SK-N-SH (cell line): Measurements from ENCODE around the gene CMYA5. TPM values are rescaled to one million over a fixed set of nuclear protein-coding genes. Genes with fewer than 3 reads are reported as not detected.

ENCODE experiments used
- CTCF ChIA-PET: fragments of 300-600, 350-600 bp; formaldehyde crosslinking; extraction: SDS; loops from one replicate; lab custom pipeline; 2021; lab: Yijun Ruan, JAX
- POLR2A ChIA-PET: fragments of 350-600 bp; sonication (Branson Sonifier 250); formaldehyde crosslinking; extraction: SDS; loops from one replicate; lab custom pipeline; 2020; ENCODE audit warnings: antibody characterized with exemption, inconsistent platforms; lab: Yijun Ruan, JAX
- DNase-seq: peaks from one replicate; pipeline ENCODE4 v3.0.0; 2012
- H2AFZ ChIP-seq: fragments of 200-600 bp; sonication (generic); 2 replicates; pipeline ENCODE4 v1.8.1; 2016; ENCODE audit warnings: antibody characterized with exemption, mild to moderate bottlenecking, low read depth
- H3F3A ChIP-seq: fragments of 200-600 bp; sonication (generic); replicated peaks from 2 replicates; pipeline ENCODE3; 2016; ENCODE audit warnings: antibody characterized with exemption, mild to moderate bottlenecking; ENCODE audit not compliant: insufficient read depth
- H3K27ac ChIP-seq, 2 experiments: fragments of 200-500 bp in 1 of 2; fragments of 200-600 bp in 1 of 2; sonication (Bioruptor generic) in 1 of 2; sonication (generic), shearing (Covaris generic) in 1 of 2; 2 replicates each; pipeline versions ENCODE4 v1.5.1 to v1.6.1; 2014 to 2016; ENCODE audit warnings: low read depth in 2 of 2, inconsistent platforms in 1 of 2, low read length in 1 of 2, mild to moderate bottlenecking in 1 of 2, mixed read lengths in 1 of 2
- H3K27me3 ChIP-seq: fragments of 200-600 bp; sonication (generic), shearing (Covaris generic); 2 replicates; pipeline ENCODE4 v1.6.1; 2016; ENCODE audit warnings: mixed run types; ENCODE audit not compliant: insufficient read depth
- H3K36me3 ChIP-seq, 2 experiments: fragments of 200-500 bp in 1 of 2; fragments of 200-600 bp in 1 of 2; sonication (Bioruptor generic) in 1 of 2; sonication (generic) in 1 of 2; replicated peaks in 1 of 2; 2 replicates each; pipeline versions ENCODE3 to v1.5.1; 2014 to 2016; ENCODE audit warnings: low read length in 1 of 2, mild to moderate bottlenecking in 1 of 2; ENCODE audit not compliant: insufficient read depth in 2 of 2, control insufficient read depth in 1 of 2
- H3K4me1 ChIP-seq, 2 experiments: fragments of 200-500 bp in 1 of 2; fragments of 200-600 bp in 1 of 2; sonication (Bioruptor generic) in 1 of 2; sonication (generic), shearing (Covaris generic) in 1 of 2; 2 replicates each; pipeline versions ENCODE4 v1.5.1 to v1.6.1; 2014 to 2016; ENCODE audit warnings: low read depth in 1 of 2, low read length in 1 of 2, mixed run types in 1 of 2; ENCODE audit not compliant: insufficient read depth in 2 of 2, control insufficient read depth in 1 of 2
- H3K4me2 ChIP-seq: fragments of 200-600 bp; sonication (generic), shearing (Covaris generic); 2 replicates; pipeline ENCODE4 v1.6.1; 2017; ENCODE audit warnings: mixed run types
- H3K4me3 ChIP-seq, 2 experiments: fragments of 200-500 bp in 1 of 2; fragments of 200-600 bp in 1 of 2; sonication (Bioruptor generic) in 1 of 2; sonication (generic), shearing (Covaris generic) in 1 of 2; 2 replicates each; pipeline versions ENCODE4 v1.5.1 to v1.8.1; 2014 to 2016; ENCODE audit warnings: low read depth in 2 of 2, inconsistent platforms in 1 of 2, low read length in 1 of 2, mild to moderate bottlenecking in 1 of 2, mixed read lengths in 1 of 2, moderate library complexity in 1 of 2
- H3K79me2 ChIP-seq: fragments of 200-600 bp; sonication (generic); 2 replicates; pipeline ENCODE4 v1.8.1; 2017; ENCODE audit warnings: mild to moderate bottlenecking; ENCODE audit not compliant: insufficient read depth
- H3K9ac ChIP-seq: fragments of 200-600 bp; sonication (generic); 2 replicates; pipeline ENCODE4 v1.6.1; 2017; ENCODE audit warnings: mixed run types
- H3K9me2 ChIP-seq: fragments of 200-600 bp; sonication (generic); 2 replicates; pipeline ENCODE4 v1.6.1; 2017; ENCODE audit warnings: mixed run types
- H3K9me3 ChIP-seq: fragments of 200-600 bp; sonication (generic); 2 replicates; pipeline ENCODE4 v1.6.1; 2017; ENCODE audit warnings: mixed run types, mild to moderate bottlenecking, moderate library complexity
- H4K20me1 ChIP-seq: fragments of 200-600 bp; sonication (generic); 2 replicates; pipeline ENCODE4 v1.6.1; 2017; ENCODE audit warnings: mild to moderate bottlenecking, mixed run types; ENCODE audit not compliant: insufficient read depth
- CHD2 ChIP-seq: fragments of 150-350 bp; IDR thresholded peaks from 2 replicates; pipeline ENCODE4 v1.6.1; 2018; ENCODE audit warnings: low read length; ENCODE audit not compliant: partially characterized antibody
- ELF1 ChIP-seq: IDR thresholded peaks from 2 replicates; pipeline ENCODE4 v1.4.0; 2012
- FOSL2 ChIP-seq: IDR thresholded peaks from 2 replicates; pipeline ENCODE4 v1.4.0; 2012; ENCODE audit warnings: low read depth, mild to moderate bottlenecking, moderate library complexity, borderline replicate concordance
- FOXJ3 ChIP-seq: sonication (generic); formaldehyde crosslinking; IDR thresholded peaks from 2 replicates; pipeline ENCODE4 v1.5.1; 2020; ENCODE audit warnings: mild to moderate bottlenecking, missing genetic modification reagents
- MAX ChIP-seq: IDR thresholded peaks from 2 replicates; pipeline ENCODE4 v1.4.0; 2012; ENCODE audit warnings: low read depth
- RCOR1 ChIP-seq: fragments of 150-350 bp; IDR thresholded peaks from 2 replicates; pipeline ENCODE4 v1.6.1; 2017; ENCODE audit warnings: antibody characterized with exemption, low read length
- REST ChIP-seq: IDR thresholded peaks from 2 replicates; pipeline ENCODE4 v1.6.1; 2012; ENCODE audit warnings: mild to moderate bottlenecking, low read depth, low read length, moderate library complexity
- SIN3A ChIP-seq: IDR thresholded peaks from 2 replicates; pipeline ENCODE4 v1.6.1; 2012; ENCODE audit warnings: low read depth, mild to moderate bottlenecking, low read length, moderate library complexity, borderline replicate concordance
- TAF1 ChIP-seq: IDR thresholded peaks from 2 replicates; pipeline ENCODE4 v1.6.1; 2012; ENCODE audit warnings: low read depth, mild to moderate bottlenecking, low read length, moderate library complexity, borderline replicate concordance
- TCF12 ChIP-seq: IDR thresholded peaks from 2 replicates; pipeline ENCODE4 v1.4.0; 2012
- TEAD4 ChIP-seq: IDR thresholded peaks from 2 replicates; pipeline ENCODE4 v1.4.0; 2012; ENCODE audit warnings: mild to moderate bottlenecking, borderline replicate concordance; ENCODE audit not compliant: insufficient read depth
- USF2 ChIP-seq: fragments of 150-350 bp; IDR thresholded peaks from 2 replicates; pipeline ENCODE4 v1.6.1; 2017; ENCODE audit warnings: antibody characterized with exemption, low read length, low read depth, borderline replicate concordance
- WGBS: methylation state at CpG from one replicate; pipeline ENCODE4 v1.1.6; 2017; ENCODE audit warnings: low lambda C conversion rate; 5-methylcytosine and 5-hydroxymethylcytosine counted together
- polyA plus RNA-seq, 3 experiments: library from polyadenylated mRNA; depleted of rRNA; stranded (reverse); fragments of >200 nt; gene quantifications; 2 replicates each; pipeline ENCODE4 v1.2.3, GENCODE V29; 2012

Gene CMYA5
- polyA plus RNA-seq, 1 of the 3 experiments (the other 2 are of a cell fraction) = 0.12 TPM

GRCh38 chr5:79803007-79803406 lies 113.4 kb downstream of the CMYA5 start:
- no peaks in the 10 kb centered on the region for H3F3A ChIP-seq
- no peaks in the 10 kb centered on the region for H3K9me2 ChIP-seq
- no peak overlapping the region for H2AFZ ChIP-seq
- H3K4me2 ChIP-seq = no peak overlapping the region
- no peaks in the 10 kb centered on the region for H3K36me3 ChIP-seq
- no peak overlapping the region for H3K4me3 ChIP-seq
- H3K4me1 ChIP-seq = no peaks in the 10 kb centered on the region; a peak in 1 of 4 replicates
- no peaks in the 10 kb centered on the region for H4K20me1 ChIP-seq
- ChIA-PET CTCF (interaction anchor here (0.6 kb wide), 1 partner anchor 224 kb away, joined by 3 read pairs; no protein-coding TSS in a partner anchor), POLR2A (no interaction called here)
- no peaks in the 10 kb centered on the region for H3K79me2 ChIP-seq
- WGBS = 67% methylated on average over 2 of the region's 2 CpGs
- no peak overlapping the region for H3K9ac ChIP-seq
- H3K27ac ChIP-seq = no peak overlapping the region
- H3K27me3 ChIP-seq = no peaks in the 10 kb centered on the region
- no peak for TF ChIP-seq ELF1
- no peak for TF ChIP-seq TCF12
- TF ChIP-seq FOSL2 = no peak
- TF ChIP-seq TEAD4 = no peak
- no peak for TF ChIP-seq RCOR1
- H3K9me3 ChIP-seq = no peaks in the 10 kb centered on the region
- no peak for DNase-seq

DNA sequence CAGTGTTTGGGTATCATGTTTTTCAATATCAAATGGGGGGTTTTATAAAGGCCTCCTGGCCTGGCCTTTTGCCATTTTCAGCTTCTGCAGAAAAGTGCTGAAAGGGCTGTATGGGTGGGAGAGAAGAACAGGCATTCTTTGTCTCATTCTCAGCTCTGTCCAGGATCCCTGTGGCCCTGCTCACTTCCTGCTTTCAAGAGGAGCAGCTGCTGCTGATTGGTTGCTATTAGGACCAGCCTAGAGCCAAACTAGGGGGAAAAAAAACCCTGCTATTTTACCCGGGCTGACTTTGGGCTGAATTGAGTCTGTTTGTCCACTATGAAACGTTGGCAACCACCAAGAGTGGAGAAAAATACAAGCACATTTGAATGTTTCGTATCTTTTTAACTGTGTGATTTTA lies 117.1 kb downstream of the CMYA5 start:
- TF ChIP-seq RCOR1 = no peak
- no peak for TF ChIP-seq TAF1
- TF ChIP-seq MAX = no peak
- no peak for TF ChIP-seq TCF12
- no peak for TF ChIP-seq FOXJ3 (CRISPR knock-in tag)
- no peak for TF ChIP-seq CHD2
- no peak for TF ChIP-seq USF2
- H3F3A ChIP-seq = no peaks in the 10 kb centered on the region
- no peak overlapping the region for H3K4me3 ChIP-seq
- ChIA-PET CTCF (no interaction called here), POLR2A (no interaction called here)
- no peaks in the 10 kb centered on the region for H3K9me3 ChIP-seq
- H3K36me3 ChIP-seq = no peaks in the 10 kb centered on the region
- no peak overlapping the region for H3K9ac ChIP-seq
- no peak overlapping the region for H3K4me2 ChIP-seq
- H3K4me1 ChIP-seq = no peaks in the 10 kb centered on the region; a peak in 1 of 4 replicates
- H4K20me1 ChIP-seq = no peaks in the 10 kb centered on the region
- 39% methylated on average over 3 of the region's 3 CpGs for WGBS
- H3K27me3 ChIP-seq = no peaks in the 10 kb centered on the region; the same call in 1 of the 2 replicates
- no peaks in the 10 kb centered on the region for H3K79me2 ChIP-seq
- H3K27ac ChIP-seq = no peak overlapping the region
- no peak for DNase-seq
- no peaks in the 10 kb centered on the region for H3K9me2 ChIP-seq
- H2AFZ ChIP-seq = no peak overlapping the region

DNA sequence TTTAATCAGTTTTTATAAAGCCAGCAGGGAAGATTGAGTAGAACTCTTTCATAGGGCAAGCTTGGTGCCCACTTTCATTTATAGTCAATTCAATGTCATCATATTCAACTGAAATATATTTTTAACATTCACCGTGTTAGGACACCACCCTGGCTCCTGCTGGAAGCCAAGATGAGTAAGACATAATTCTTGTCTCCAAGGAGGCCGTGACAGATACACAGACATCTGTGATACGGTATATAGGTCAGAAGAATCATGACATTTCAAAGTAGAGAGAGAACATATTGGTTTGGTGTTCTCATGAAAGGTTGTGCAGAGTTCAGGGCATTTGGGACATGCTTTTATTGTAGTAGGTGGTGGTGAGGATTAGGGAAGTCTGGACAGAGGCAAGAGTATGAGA lies 120.1 kb downstream of the CMYA5 start:
- TF ChIP-seq REST (no peak), TEAD4 (no peak), SIN3A (no peak), TCF12 (no peak), CHD2 (no peak)
- ChIA-PET CTCF (no interaction called here), POLR2A (no interaction called here)
- H3K79me2 ChIP-seq = no peaks in the 10 kb centered on the region
- no peak for DNase-seq
- no peaks in the 10 kb centered on the region for H3K9me2 ChIP-seq
- H3K4me1 ChIP-seq = no peaks in the 10 kb centered on the region; a peak in 1 of 4 replicates
- no peak overlapping the region for H3K27ac ChIP-seq
- H3K4me3 ChIP-seq = no peak overlapping the region
- no peak overlapping the region for H3K4me2 ChIP-seq
- no peak overlapping the region for H2AFZ ChIP-seq
- no peak overlapping the region for H3K9ac ChIP-seq
- H3K36me3 ChIP-seq = no peaks in the 10 kb centered on the region
- 27% methylated on average over 3 of the region's 3 CpGs for WGBS
- no peaks in the 10 kb centered on the region for H3K9me3 ChIP-seq
- H4K20me1 ChIP-seq = no peaks in the 10 kb centered on the region
- H3F3A ChIP-seq = no peaks in the 10 kb centered on the region
- no peaks in the 10 kb centered on the region; the same call in 1 of the 2 replicates for H3K27me3 ChIP-seq
